UCSD-AML1 (cell line): ENCODE results near the gene KLHL20.
"Not testable (repeated sequence)": the region's sequence is repeated elsewhere in the genome, so short reads cannot be mapped to it uniquely, and the experiment has no call there.

Experiments
- DNase-seq: peaks from one replicate; lab custom pipeline; 2025; ENCODE audit not compliant: unreplicated experiment; lab: John Stamatoyannopoulos, UW

The KLHL20 gene

GRCh38 chr1:173744651-173745050 lies 29.9 kb downstream of the KLHL20 start:
- DNase-seq: no peak

- DNase-seq: no peak
Measured at GRCh38 chr1:173749137-173749536, 34.4 kb downstream of the KLHL20 start.

GRCh38 chr1:173753830-173754229 lies 39.0 kb downstream of the KLHL20 start:
- no peak for DNase-seq

GRCh38 chr1:173757666-173758065 lies 42.9 kb downstream of the KLHL20 start:
- no peak for DNase-seq

GRCh38 chr1:173758110-173758509 lies 43.3 kb downstream of the KLHL20 start:
- no peak for DNase-seq

GRCh38 chr1:173758980-173759379 lies 44.2 kb downstream of the KLHL20 start:
- DNase-seq: no peak

GRCh38 chr1:173764331-173764730 lies 49.5 kb downstream of the KLHL20 start:
- not testable (repeated sequence) for DNase-seq

GRCh38 chr1:173768206-173768605 lies 53.4 kb downstream of the KLHL20 start:
- no peak for DNase-seq

- DNase-seq: no peak
Measured at GRCh38 chr1:173768827-173769226, 54.0 kb downstream of the KLHL20 start.

- not testable (repeated sequence) for DNase-seq
Measured at GRCh38 chr1:173770330-173770729, 55.5 kb downstream of the KLHL20 start.

- no peak for DNase-seq
Measured at GRCh38 chr1:173771560-173771959, 56.8 kb downstream of the KLHL20 start.

GRCh38 chr1:173775578-173776226 lies 60.9 kb downstream of the KLHL20 start:
- no peak for DNase-seq

- no peak for DNase-seq
Measured at GRCh38 chr1:173779936-173780335, 65.2 kb downstream of the KLHL20 start.

- no peak for DNase-seq
Measured at GRCh38 chr1:173784997-173785396, 70.2 kb downstream of the KLHL20 start.

- DNase-seq: no peak
Measured at GRCh38 chr1:173789841-173790240, 75.1 kb downstream of the KLHL20 start.

- DNase-seq: no peak
Measured at GRCh38 chr1:173798078-173798477, 83.3 kb downstream of the KLHL20 start.

GRCh38 chr1:173799995-173800394 lies 85.2 kb downstream of the KLHL20 start:
- not testable (repeated sequence) for DNase-seq

- no peak for DNase-seq
Measured at GRCh38 chr1:173802961-173803360, 88.2 kb downstream of the KLHL20 start.

GRCh38 chr1:173813654-173814053 lies 98.9 kb downstream of the KLHL20 start:
- DNase-seq: not testable (repeated sequence)

GRCh38 chr1:173818459-173818858 lies 103.7 kb downstream of the KLHL20 start:
- no peak for DNase-seq

GRCh38 chr1:173821680-173822079 lies 106.9 kb downstream of the KLHL20 start:
- DNase-seq: no peak

- no peak for DNase-seq
Measured at GRCh38 chr1:173823781-173824314, 109.1 kb downstream of the KLHL20 start.
